Liver (tissue), 9 donors: Measurements from ENCODE around the gene SLC7A5. TPM values are rescaled to one million over a fixed set of nuclear protein-coding genes. Genes with fewer than 3 reads are reported as not detected.
A peak's percentile ranks its signal among the peaks of the same experiment; 100 is the strongest.

Source experiments
- DNase-seq: peaks from one replicate; pipeline ENCODE4 v3.0.0-alpha.2; 2017; ENCODE audit warnings: low spot score
- H3K27ac ChIP-seq, 2 donors: one replicate each; pipeline ENCODE4 v1.7.0; 2013; ENCODE audit warnings: inconsistent platforms in 2 of 2, low read length in 2 of 2, control low read depth in 1 of 2, low read depth in 1 of 2, mild to moderate bottlenecking in 1 of 2
- H3K27me3 ChIP-seq, 4 donors: one replicate each; pipeline versions ENCODE4 v1.6.1 to v1.7.0; 2013; ENCODE audit warnings: low read length in 3 of 4, inconsistent platforms in 1 of 4, mild to moderate bottlenecking in 1 of 4, moderate library complexity in 1 of 4; ENCODE audit not compliant: control insufficient read depth in 4 of 4, insufficient read depth in 4 of 4
- H3K36me3 ChIP-seq, 4 donors: one replicate each; pipeline versions ENCODE4 v1.6.1 to v1.7.0; 2013; ENCODE audit warnings: low read length in 3 of 4, mild to moderate bottlenecking in 3 of 4, low read depth in 1 of 4, moderate library complexity in 1 of 4; ENCODE audit not compliant: control insufficient read depth in 4 of 4, insufficient read depth in 3 of 4
- H3K4me1 ChIP-seq, 4 donors: one replicate each; pipeline versions ENCODE4 v1.6.1 to v1.7.0; 2013; ENCODE audit warnings: low read length in 3 of 4, mild to moderate bottlenecking in 3 of 4, moderate library complexity in 1 of 4; ENCODE audit not compliant: control insufficient read depth in 4 of 4, insufficient read depth in 4 of 4
- H3K4me3 ChIP-seq, 3 donors: one replicate each; pipeline versions ENCODE4 v1.6.1 to v1.7.0; 2013; ENCODE audit warnings: low read length in 3 of 3, control low read depth in 1 of 3, low read depth in 1 of 3, mild to moderate bottlenecking in 1 of 3
- H3K9ac ChIP-seq, 2 donors: one replicate each; pipeline ENCODE4 v1.7.0; 2013; ENCODE audit warnings: low read length in 2 of 2, mild to moderate bottlenecking in 2 of 2, moderate library complexity in 2 of 2, control low read depth in 1 of 2, low read depth in 1 of 2
- H3K9me3 ChIP-seq, 4 donors: one replicate each; pipeline versions ENCODE4 v1.6.1 to v1.7.0; 2013; ENCODE audit warnings: low read length in 3 of 4; ENCODE audit not compliant: control insufficient read depth in 4 of 4
- EGR1 ChIP-seq, 2 donors: IDR thresholded peaks; 2 replicates each; pipeline ENCODE4 v1.6.1; 2016 to 2018; ENCODE audit warnings: antibody characterized with exemption in 2 of 2, low read depth in 2 of 2
- FOXA1 ChIP-seq: IDR thresholded peaks from 2 replicates; pipeline ENCODE4 v1.6.1; 2016; ENCODE audit warnings: antibody characterized with exemption
- GABPA ChIP-seq, 2 donors: IDR thresholded peaks in 1 of 2; conservative IDR thresholded peaks in 1 of 2; 2 replicates each; pipeline ENCODE4 v1.6.1; 2016; ENCODE audit warnings: antibody characterized with exemption in 2 of 2, mild to moderate bottlenecking in 1 of 2, moderate library complexity in 1 of 2
- HNF4A ChIP-seq, 2 donors: conservative IDR thresholded peaks; 2 replicates each; pipeline ENCODE4 v1.6.1; 2016; ENCODE audit warnings: antibody characterized with exemption in 2 of 2, mild to moderate bottlenecking in 2 of 2
- HNF4G ChIP-seq: IDR thresholded peaks from 2 replicates; pipeline ENCODE4 v1.6.1; 2016; ENCODE audit warnings: antibody characterized with exemption
- JUND ChIP-seq, 2 donors: IDR thresholded peaks; 2 replicates each; pipeline ENCODE4 v1.6.1; 2016; ENCODE audit warnings: antibody characterized with exemption in 2 of 2
- NR2F2 ChIP-seq: IDR thresholded peaks from 2 replicates; pipeline ENCODE4 v1.6.1; 2016; ENCODE audit warnings: antibody characterized with exemption
- RAD21 ChIP-seq, 2 donors: IDR thresholded peaks; 2 replicates each; pipeline ENCODE4 v1.6.1; 2016; ENCODE audit warnings: antibody characterized with exemption in 2 of 2, mild to moderate bottlenecking in 2 of 2
- RXRA ChIP-seq, 2 donors: IDR thresholded peaks; 2 replicates each; pipeline ENCODE4 v1.6.1; 2017 to 2018; ENCODE audit warnings: antibody characterized with exemption in 2 of 2, mild to moderate bottlenecking in 1 of 2
- SP1 ChIP-seq: IDR thresholded peaks from 2 replicates; pipeline ENCODE4 v1.6.1; 2018; ENCODE audit warnings: antibody characterized with exemption, mild to moderate bottlenecking
- TAF1 ChIP-seq: conservative IDR thresholded peaks from 2 replicates; pipeline ENCODE4 v1.6.1; 2016; ENCODE audit warnings: antibody characterized with exemption, mild to moderate bottlenecking
- YY1 ChIP-seq: IDR thresholded peaks from 2 replicates; pipeline ENCODE4 v1.6.1; 2016; ENCODE audit warnings: antibody characterized with exemption, mild to moderate bottlenecking
- ZBTB33 ChIP-seq: IDR thresholded peaks from 2 replicates; pipeline ENCODE4 v1.6.1; 2016; ENCODE audit warnings: antibody characterized with exemption
- WGBS: extraction: QIAGEN DNeasy Blood & Tissue Kit; methylation state at CpG from one replicate; pipeline ENCODE4 v1.1.7; 2013; 5-methylcytosine and 5-hydroxymethylcytosine counted together
- polyA plus RNA-seq, 2 donors: library from polyadenylated mRNA; stranded (reverse) in 1 of 2; unstranded in 1 of 2; fragments of 200-250 nt in 1 of 2; fragments of >200 nt in 1 of 2; fragmentation: Nextera tagmentation in 1 of 2; extraction: Ambion mirVana in 1 of 2; gene quantifications; one replicate each; pipeline versions ENCODE4 v1.2.1 to v1.2.3, GENCODE V29; 2013 to 2015
- total RNA-seq, 2 donors: library from RNA; depleted of rRNA; stranded (reverse); fragments of >200 nt; gene quantifications; one replicate each; pipeline ENCODE4 v1.2.3, GENCODE V29; 2014
- TF ChIP-seq, protein P1 (sequence below): IDR thresholded peaks from 2 replicates; pipeline ENCODE4 v1.6.1; 2016; ENCODE audit warnings: antibody characterized with exemption
- TF ChIP-seq, protein P2 (sequence below): fragments of 150-350 bp; IDR thresholded peaks from 2 replicates; pipeline ENCODE4 v1.5.1; 2017; ENCODE audit warnings: improper control_type of control experiment, low read depth, low read length; ENCODE audit not compliant: missing input control
- TF ChIP-seq, protein P3 (sequence below): IDR thresholded peaks from 2 replicates; pipeline ENCODE4 v1.6.1; 2016; ENCODE audit warnings: antibody characterized with exemption, mild to moderate bottlenecking
- TF ChIP-seq, protein P4 (sequence below): IDR thresholded peaks from 2 replicates; pipeline ENCODE4 v1.6.1; 2016; ENCODE audit warnings: antibody characterized with exemption
- donor health status: healthy.
- donor health status: healthy.
- donor health status: healthy.
- donor health status: healthy.
- donor health status: healthy.

Gene SLC7A5
- total and polyA plus RNA-seq, 4 donors, result 4.5 to 66.0 (median 10.6) TPM

DNA sequence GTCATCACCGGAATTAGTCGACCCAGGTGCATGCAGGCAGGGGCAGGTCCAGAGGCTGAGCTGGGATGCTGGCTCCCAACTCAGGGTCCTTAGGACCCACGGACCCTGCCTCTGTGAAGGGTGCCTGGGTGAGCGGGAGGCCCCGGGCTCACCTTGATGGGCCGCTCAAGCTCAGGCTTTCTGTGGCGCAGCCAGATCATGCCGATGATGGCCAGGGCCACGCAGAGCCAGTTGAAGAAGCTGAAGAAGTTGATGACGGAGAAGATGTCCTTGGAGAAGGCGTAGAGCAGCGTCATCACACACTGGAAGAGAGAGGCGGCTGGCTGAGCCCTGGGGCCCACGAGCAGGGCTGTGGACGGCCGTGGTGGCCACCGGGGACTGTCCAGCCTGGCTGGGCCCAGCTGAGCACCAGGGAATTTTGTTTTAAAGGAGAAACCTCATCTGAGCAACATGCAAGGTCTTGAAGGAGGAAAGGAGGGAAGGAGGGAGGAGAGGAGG lies 32.9 kb downstream of the SLC7A5 start:
- 96% methylated on average over 17 of the region's 17 CpGs for WGBS
- TF ChIP-seq HNF4G (no peak), RAD21 (IDR thresholded peaks at IDR 0.05) (no peak), HNF4A (conservative IDR thresholded peaks at IDR 0.05) (no peak), YY1 (no peak), NR2F2 (no peak), TAF1 (no peak), GABPA (IDR thresholded peaks at IDR 0.05 in 1 of 2, conservative IDR thresholded peaks at IDR 0.05 in 1 of 2) (no peak), FOXA1 (no peak), SP1 (no peak)
- TF ChIP-seq, protein P1, sequence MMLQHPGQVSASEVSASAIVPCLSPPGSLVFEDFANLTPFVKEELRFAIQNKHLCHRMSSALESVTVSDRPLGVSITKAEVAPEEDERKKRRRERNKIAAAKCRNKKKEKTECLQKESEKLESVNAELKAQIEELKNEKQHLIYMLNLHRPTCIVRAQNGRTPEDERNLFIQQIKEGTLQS, result no peak
- TF ChIP-seq, protein P2, sequence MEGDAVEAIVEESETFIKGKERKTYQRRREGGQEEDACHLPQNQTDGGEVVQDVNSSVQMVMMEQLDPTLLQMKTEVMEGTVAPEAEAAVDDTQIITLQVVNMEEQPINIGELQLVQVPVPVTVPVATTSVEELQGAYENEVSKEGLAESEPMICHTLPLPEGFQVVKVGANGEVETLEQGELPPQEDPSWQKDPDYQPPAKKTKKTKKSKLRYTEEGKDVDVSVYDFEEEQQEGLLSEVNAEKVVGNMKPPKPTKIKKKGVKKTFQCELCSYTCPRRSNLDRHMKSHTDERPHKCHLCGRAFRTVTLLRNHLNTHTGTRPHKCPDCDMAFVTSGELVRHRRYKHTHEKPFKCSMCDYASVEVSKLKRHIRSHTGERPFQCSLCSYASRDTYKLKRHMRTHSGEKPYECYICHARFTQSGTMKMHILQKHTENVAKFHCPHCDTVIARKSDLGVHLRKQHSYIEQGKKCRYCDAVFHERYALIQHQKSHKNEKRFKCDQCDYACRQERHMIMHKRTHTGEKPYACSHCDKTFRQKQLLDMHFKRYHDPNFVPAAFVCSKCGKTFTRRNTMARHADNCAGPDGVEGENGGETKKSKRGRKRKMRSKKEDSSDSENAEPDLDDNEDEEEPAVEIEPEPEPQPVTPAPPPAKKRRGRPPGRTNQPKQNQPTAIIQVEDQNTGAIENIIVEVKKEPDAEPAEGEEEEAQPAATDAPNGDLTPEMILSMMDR, result no peak
- no peaks in the 10 kb centered on the region for H3K27me3 ChIP-seq
- no peak overlapping the region for H3K9ac ChIP-seq
- H3K36me3 ChIP-seq, result peaks cover 7 to 28% (median 13%) of the 10 kb centered on the region in 4 donors
- DNase-seq, result no peak
- peaks cover 12 to 50% (median 34%) of the 10 kb centered on the region in 4 donors for H3K4me1 ChIP-seq
- H3K9me3 ChIP-seq, result no peaks in the 10 kb centered on the region
- H3K27ac ChIP-seq, result peak overlapping the region; percentile 74 to 96
- H3K4me3 ChIP-seq, result peak overlapping the region in 1 of 3 donors; percentile 55

DNA sequence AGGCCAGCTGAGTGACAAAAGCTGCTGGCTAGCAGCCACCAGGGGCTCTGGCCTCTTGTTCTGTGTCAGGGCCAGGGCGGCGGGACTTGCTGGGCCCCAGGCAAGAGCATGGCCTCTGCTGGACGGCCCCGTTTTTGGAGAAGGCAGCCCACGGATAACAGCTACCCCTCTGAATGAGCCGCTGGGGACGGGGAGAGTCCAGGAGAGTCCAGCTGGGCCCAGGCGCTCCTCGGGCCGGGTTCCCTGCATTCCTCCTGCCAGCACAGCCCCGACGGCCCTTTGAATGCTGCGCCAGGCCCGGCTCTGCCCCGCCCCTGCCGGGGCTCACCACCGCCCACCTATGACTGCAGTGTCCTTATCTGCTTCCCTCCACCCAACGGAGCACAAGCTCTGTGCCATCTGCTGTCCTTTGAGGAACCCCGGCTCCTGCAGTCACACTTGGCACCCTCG lies 33.4 kb downstream of the SLC7A5 start:
- DNase-seq, result no peak

More for the DNA sequence above, 33.4 kb downstream of the SLC7A5 start:
- TF ChIP-seq YY1, result no peak
- TF ChIP-seq JUND (IDR thresholded peaks at IDR 0.05), result no peak
- TF ChIP-seq, protein P1, result no peak
- TF ChIP-seq, protein P3, sequence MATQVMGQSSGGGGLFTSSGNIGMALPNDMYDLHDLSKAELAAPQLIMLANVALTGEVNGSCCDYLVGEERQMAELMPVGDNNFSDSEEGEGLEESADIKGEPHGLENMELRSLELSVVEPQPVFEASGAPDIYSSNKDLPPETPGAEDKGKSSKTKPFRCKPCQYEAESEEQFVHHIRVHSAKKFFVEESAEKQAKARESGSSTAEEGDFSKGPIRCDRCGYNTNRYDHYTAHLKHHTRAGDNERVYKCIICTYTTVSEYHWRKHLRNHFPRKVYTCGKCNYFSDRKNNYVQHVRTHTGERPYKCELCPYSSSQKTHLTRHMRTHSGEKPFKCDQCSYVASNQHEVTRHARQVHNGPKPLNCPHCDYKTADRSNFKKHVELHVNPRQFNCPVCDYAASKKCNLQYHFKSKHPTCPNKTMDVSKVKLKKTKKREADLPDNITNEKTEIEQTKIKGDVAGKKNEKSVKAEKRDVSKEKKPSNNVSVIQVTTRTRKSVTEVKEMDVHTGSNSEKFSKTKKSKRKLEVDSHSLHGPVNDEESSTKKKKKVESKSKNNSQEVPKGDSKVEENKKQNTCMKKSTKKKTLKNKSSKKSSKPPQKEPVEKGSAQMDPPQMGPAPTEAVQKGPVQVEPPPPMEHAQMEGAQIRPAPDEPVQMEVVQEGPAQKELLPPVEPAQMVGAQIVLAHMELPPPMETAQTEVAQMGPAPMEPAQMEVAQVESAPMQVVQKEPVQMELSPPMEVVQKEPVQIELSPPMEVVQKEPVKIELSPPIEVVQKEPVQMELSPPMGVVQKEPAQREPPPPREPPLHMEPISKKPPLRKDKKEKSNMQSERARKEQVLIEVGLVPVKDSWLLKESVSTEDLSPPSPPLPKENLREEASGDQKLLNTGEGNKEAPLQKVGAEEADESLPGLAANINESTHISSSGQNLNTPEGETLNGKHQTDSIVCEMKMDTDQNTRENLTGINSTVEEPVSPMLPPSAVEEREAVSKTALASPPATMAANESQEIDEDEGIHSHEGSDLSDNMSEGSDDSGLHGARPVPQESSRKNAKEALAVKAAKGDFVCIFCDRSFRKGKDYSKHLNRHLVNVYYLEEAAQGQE, result no peak
- TF ChIP-seq RXRA (IDR thresholded peaks at IDR 0.05), result no peak
- no peak for TF ChIP-seq HNF4A (conservative IDR thresholded peaks at IDR 0.05)
- no peak for TF ChIP-seq RAD21 (IDR thresholded peaks at IDR 0.05)
- no peak for TF ChIP-seq HNF4G
- no peak for TF ChIP-seq EGR1 (IDR thresholded peaks at IDR 0.05; ENCODE audit: low read depth in 2 of 2)
- TF ChIP-seq SP1, result no peak
- TF ChIP-seq, protein P2, result no peak
- TF ChIP-seq, protein P4, sequence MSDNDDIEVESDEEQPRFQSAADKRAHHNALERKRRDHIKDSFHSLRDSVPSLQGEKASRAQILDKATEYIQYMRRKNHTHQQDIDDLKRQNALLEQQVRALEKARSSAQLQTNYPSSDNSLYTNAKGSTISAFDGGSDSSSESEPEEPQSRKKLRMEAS, result no peak
- no peak for TF ChIP-seq ZBTB33
- TF ChIP-seq FOXA1, result no peak
- TF ChIP-seq GABPA (IDR thresholded peaks at IDR 0.05 in 1 of 2, conservative IDR thresholded peaks at IDR 0.05 in 1 of 2), result no peak
- H3K9me3 ChIP-seq, result no peaks in the 10 kb centered on the region
- WGBS, result 90% methylated on average over 20 of the region's 20 CpGs
- no peak overlapping the region for H3K4me3 ChIP-seq
- H3K9ac ChIP-seq, result no peak overlapping the region
- H3K27ac ChIP-seq, result no peak overlapping the region
- peaks cover 11 to 46% (median 29%) of the 10 kb centered on the region in 4 donors for H3K4me1 ChIP-seq
- H3K36me3 ChIP-seq, result peaks cover 9 to 30% (median 13%) of the 10 kb centered on the region in 4 donors
- H3K27me3 ChIP-seq, result no peaks in the 10 kb centered on the region
